Measurements from ENCODE around the gene DHX16.
A peak's percentile ranks its signal among the peaks of the same experiment; 100 is the strongest.
"Not testable (repeated sequence)": the region's sequence is repeated elsewhere in the genome, so short reads cannot be mapped to it uniquely, and the experiment has no call there.

DHX16 gene

DNA sequence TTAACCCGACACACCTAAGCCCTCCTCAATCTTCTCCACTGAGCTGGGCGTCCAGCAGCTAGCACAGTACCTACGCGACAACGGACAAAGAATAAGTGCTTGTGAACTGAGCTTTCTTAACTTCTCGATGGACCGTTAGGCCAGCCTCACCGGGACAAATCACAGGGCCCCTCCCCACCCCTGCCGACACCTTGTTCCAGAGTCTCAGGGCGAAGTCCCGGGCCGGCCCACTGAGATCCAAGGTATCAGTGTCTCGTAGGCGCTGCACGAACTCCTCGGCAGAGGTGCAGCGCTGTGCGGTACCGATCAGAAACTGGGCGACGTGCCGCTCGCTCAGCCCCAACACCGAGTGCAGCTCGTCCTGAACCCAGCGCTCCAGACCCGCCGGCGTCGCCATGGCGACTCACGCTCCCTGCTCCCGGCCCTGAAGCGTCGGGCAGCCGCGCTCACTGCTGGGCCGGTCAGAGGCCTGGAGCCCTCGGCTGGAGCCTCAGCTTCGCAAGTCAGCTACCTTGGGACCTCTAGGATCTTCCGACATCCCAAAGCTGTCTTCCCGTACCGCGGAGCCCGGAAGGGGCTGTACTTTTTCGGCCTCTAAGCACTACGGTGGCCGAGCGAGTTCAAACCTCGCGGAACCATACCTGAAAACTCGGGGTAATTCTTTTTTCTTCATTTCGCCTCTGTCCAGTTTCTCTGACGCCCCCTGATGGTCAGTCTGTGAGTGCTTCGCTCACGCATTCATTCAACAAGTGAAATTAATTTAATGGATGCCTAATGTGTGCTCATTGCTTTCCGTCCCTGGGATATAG lies at the start of gene DHX16:
Gene DHX16 (minus strand): TSS at position 562 of the 809 bp plus-strand sequence. CDS start 165 bp downstream, at position 397.
- DNase-seq (ENCODE audit: low spot score) = peak; percentile 98

DNA sequence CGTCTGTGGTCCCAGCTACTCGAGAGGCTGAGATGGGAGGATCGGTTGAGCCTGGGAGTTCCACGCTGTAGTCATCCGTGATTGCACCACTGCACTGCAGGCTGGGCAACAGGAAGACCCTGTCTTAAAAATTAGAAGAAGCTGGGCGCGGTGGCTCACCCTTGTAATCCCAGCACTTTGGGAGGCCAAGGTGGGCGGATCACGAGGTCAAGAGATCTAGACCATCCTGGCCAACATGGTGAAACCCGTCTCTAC lies 49.1 kb upstream of the DHX16 start:
- not testable (repeated sequence) for DNase-seq (ENCODE audit: low spot score)

DNA sequence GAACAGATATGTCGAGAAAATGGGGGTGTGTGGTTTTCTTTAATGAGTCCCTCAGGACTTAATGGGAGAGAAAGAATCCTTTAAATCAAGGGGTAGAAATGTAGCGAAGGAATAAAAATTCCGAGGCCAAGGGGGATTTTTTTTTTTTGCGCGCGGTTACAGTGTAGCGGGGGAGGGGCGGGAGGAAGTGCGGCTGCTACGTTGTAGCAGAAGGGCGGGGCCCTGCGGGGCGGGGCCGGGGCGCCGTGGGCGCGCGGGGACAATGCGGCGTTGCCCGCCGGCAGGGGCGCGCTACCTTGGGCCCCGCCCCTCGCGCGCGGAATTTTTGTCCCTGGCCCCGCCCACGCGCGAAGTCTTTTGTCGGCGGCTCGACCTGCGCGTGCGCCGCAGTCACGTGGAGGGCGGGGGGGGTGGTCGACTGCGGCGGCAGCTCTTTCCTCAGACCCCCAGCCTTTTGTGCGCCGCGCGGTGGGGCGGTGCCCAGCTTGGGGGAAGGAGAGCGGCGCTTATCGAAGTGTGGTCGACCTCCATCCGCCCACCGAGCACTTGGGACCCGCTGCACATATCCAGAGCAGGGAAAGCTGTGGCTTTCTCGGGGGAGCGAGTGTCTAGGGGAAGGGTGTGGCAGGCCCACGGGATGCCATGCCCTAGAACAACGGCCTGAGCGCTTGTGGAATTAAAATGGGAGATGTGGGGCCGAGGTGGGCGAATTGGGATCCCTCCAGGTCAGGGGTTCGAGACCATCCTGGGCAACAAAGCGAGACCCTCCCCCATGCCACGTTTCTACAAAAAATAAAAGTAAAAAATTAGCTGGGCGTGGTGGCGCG lies 48.6 kb upstream of the DHX16 start:
- DNase-seq (ENCODE audit: low spot score) = peak; percentile 87

DNA sequence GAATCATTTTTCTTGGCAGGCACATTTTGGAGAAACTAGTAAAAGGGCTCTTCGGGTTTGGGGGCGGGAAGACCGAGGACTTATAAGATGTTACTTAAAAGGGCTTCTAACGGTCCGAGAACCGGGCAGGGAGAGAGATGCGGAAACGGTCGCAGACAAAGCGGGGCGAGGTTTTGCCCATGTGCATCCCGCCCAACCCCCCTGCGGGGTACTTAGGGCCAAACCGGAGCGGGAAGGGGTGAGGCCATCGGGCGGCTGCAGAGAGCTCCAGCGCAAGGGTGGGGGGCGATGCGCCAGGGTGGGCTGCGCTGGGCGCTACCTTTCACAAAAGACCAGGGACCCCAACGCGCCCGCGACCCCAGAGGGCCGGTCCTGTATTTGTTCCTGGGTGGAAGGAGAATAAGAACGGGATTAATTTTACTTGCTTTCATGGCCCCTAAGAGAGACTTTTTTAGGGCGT lies 48.0 kb upstream of the DHX16 start:
- no peak for DNase-seq (ENCODE audit: low spot score)

DNA sequence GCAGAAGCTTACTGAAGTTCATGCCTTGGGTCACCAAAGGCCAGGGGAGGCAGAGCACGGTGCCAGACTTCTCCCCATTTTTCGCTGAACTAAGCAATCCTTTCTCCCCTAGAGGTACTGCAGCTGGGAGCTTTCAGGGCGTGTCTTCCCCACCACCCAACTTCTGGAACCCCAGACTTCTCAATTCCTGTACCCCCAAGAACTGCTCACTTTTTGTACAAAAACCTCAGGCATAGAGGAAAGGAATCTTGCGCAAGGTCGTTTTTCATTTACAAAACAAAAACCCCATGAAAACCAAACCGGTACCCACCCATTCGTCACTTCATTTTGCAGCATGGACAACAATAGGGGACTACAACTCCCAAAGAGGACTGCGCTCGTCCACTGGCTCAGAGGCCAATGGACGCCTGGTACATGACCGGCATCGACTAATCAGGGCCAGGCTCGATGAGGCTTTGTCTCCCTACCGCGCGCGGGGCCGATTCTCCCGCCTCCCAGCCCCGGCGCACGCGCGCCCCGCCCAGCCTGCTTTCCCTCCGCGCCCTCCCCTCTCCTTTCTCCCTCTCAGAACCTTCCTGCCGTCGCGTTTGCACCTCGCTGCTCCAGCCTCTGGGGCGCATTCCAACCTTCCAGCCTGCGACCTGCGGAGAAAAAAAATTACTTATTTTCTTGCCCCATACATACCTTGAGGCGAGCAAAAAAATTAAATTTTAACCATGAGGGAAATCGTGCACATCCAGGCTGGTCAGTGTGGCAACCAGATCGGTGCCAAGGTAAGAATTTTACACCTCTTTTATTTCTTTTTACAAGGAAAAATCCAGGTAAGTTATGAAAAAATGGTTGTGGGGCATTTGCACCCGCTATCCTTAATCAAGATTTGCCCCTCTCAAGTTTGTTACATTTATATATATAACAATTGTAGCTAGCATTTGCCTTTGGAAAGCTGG lies 47.3 kb upstream of the DHX16 start, which contains the start of gene TUBB:
Gene TUBB (plus strand): TSS at position 562 of the 947 bp plus-strand sequence. CDS start 155 bp downstream, at position 717.
- DNase-seq (ENCODE audit: low spot score) = peak; percentile 97

DNA sequence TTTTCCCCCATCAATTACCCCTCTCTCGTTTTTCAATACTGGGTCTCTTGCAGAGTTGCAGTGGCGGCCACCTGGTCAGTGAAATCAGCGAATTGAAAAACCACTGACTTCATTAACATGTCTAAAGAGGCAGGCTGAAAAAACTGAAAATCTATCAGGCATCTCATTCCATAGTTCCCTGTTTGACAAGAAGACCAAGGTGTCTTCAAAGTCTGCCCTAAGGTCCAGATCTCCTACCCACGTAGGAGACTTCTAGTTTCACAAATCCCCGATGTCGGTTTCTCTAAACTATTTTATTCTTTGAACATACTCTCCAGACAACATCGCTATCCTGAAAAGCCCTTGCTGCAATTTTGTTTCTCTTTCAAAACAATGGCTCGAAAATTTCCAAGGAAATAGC lies 46.5 kb upstream of the DHX16 start:
- peak; percentile 54 for DNase-seq (ENCODE audit: low spot score)

DNA sequence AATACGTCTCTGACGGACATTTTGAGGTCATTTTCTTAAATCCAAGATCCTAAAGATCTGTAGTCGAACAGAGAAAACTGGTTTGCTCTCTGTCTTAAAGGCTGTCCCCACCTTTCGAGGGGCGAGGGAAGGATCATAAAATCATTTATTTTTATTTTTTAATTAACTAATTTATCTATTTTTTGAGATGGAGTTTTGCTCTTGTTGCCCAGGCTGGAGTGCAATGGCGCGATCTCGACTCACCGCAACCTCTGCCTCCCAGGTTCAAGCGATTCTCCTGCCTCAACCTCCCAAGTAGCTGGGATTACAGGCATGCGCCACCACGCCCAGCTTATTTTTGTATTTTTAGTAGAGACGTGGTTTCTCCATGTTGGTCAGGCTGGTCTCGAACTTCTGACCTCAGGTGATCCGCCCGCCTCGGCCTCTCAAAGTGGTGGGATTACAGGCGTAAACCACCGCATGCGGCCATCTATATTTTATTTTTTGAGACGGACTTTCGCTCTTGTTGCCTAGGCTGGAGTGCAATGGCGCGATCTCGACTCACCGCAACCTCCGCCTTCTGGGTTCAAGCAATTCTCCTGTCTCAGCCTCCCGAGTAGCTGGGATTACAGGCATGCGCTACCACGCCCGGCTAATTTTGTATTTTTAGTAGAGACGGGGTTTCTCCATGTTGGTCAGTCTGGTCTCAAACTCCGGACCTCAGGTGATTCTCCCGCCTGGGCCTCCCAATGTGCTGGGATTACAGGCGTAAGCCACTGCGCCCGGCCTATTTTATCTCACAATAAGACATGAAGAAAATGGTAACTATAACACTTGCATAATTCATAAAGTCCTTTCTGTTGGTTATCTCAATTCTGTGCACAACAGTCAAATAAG lies 45.3 kb upstream of the DHX16 start:
- not testable (repeated sequence) for DNase-seq (ENCODE audit: low spot score)

DNA sequence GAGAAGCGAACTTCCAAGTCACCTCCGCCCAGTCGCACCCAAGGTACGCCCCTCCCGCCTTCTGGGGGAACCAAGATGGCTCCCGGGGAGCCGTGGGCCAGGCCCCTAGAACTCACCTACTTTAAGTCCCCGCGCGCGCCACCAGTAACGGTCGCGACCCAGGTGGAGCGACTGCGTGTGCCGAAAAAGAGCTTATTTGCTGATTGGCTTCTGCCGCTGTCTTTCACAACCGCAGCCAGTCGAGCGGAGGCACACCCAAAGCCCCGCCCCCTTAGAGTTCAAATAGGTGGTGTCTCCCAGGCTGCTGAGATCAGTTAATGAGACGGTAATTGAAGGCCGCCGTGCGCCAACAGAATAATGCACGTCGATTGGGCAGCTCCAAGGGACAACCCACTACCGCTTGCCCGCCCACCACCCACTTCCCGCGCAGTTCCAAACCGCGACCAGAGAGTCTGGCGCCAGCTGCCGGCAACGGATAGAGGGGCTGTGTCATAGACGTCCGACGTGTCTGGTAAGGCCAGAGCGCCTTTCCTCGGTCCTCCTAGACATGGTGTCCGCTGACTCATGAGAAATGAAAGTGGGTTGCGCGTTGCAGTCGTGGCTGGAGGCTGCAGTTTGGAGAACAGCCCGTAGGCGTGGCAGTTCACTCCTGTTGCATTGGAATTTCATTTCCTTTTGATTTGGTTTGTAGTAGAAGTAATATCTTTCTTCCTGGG lies 44.5 kb upstream of the DHX16 start, which contains the start of gene MDC1:
Gene MDC1 (minus strand): TSS at position 153 of the 716 bp plus-strand sequence. CDS start 2,106 bp downstream, outside the sequence.
- DNase-seq (ENCODE audit: low spot score) = peak; percentile 100

DNA sequence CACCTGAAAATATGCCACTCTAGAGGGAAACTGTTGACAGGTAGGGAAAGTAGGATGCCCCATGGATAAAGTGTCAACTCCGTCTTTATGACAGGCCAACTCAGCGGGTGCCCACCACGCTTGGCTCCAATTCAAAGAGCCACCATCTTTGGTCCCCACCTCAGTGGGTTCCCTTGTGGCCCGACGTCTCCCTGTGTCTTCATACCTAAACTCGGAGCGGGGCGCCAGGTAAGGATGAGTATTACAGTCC lies 44.0 kb upstream of the DHX16 start:
- no peak for DNase-seq (ENCODE audit: low spot score)

DNA sequence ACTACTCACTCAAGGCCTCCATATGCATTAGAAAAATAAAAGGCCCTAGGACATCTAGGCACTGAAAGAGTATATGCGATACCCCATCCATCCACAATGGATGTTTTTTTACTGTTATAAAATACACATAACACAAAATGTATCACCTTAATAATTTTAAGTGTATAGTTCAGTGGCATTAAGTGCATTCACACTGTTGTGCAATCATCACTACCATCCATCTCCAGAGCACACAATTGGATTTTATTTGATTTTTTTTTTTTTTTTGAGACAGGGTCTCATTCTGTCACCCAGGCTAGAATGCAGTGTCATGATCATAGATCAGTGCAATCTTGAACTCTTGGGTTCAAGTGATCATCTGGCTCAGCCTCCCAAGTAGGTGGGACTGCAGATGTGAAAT lies 41.5 kb upstream of the DHX16 start:
- no peak for DNase-seq (ENCODE audit: low spot score)

DNA sequence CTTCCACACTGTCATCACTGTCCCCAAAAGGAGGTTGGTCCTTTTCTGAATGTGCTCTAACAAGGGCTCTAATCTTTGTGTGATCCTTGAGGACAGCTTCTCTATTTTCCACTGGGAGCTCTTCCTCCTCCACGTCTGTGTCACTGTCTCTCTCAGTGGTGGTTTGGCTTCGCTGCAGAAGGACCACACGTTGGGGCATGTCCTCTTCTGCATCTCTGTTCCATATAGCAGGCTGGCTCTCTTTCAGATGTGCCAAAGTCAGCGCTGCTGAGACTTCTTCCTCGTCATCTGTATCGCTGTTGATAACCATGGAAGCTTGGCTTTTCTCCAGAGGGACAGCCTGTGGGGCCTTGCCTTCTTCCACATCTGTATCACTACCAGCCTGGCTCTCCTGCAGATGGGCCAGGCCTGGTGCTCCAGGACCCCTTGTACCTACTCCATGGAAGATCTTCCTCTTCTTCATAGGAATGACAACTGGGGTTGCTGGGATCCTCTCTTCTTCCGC lies 39.7 kb upstream of the DHX16 start:
- DNase-seq (ENCODE audit: low spot score) = no peak

DNA sequence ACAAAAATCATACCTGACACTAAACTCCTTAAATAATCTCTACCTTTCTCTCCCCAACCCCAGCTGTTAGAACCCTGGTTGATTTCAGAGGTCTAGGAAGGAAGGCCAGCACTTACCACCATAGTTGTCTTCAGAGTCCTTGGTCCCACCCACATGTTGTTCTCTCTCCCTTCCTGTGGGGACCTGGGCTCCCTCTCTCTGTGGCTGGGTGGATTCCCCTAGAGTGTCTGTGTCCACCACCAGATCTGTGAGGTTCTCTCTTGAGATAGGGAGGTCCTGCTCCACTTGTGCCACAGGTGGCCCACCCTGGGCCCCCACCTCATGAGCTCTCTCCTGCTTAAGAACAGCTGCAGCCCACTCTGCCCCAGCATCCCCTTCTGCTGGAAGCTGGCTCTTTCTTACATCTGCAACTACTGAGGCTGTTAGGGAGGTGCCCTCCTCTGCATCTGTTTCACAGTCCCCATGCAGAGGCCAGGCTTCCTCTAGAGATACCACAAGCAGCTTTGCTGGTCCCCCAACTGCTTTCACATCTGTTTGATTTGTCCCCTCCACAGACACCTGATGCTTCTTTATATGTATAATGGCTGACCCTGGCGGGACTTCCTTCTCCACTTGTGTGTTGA lies 39.1 kb upstream of the DHX16 start:
- no peak for DNase-seq (ENCODE audit: low spot score)

DNA sequence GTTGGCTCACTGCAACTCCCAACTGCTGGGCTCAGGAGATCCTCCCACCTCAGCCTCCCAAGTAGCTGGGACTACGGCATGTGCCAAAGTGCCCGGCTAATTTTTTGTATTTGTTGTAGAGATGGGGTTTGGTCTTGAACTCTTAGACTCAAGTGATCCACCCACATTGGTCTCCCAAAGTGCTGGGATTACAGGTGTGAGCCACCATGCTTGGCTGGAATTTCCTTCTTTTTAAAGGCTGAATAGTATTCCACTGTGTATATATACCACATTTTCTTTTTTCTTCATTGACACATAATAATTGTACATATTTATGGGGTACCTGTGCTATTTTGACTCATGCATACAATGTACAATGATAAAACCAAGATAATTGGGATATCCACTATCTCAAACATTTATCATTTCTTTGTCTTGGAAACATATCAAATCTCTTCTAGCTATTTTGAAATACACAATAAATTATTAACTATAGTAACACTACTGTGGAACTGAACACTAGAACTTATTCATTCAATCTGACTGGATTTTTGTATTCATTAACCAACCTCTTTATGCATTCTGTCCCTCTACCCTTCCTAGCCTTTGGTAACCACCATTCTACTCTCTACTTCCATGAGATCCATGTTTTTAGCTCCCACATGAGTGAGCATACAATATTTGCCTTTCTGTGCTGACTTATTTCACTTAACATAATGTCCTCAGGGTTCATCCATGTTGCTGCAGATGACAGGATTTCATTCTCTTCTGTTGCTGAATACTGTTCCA lies 36.5 kb upstream of the DHX16 start:
- no peak for DNase-seq (ENCODE audit: low spot score)

DNA sequence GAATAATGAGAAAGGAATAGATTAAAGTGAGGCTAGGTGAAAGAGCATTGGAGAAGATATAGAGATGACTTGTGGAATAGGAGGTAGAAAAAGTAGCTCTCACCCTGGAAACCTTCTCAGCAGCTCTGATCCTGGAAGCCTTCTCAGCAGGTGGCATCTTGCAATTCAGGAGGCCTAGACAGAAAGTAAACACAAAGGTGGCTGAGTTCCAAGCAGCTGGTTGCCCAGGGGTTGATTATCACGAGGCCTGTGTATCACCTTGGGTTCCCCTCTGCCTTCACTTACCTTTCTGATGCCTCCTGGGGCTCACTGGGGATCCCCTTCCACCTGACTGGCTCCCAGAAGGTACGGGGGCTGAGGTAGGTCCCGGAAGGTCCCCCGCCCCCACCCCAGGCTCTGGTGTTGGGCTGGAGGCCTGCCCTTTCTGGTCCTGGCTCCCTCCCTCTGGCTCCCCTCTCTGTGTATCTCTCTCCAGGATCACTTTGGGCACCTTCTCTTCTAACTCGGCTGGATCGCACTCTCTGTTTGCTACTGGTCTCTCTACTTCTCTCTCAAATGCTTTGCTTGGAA lies 34.6 kb upstream of the DHX16 start:
- no peak for DNase-seq (ENCODE audit: low spot score)

DNA sequence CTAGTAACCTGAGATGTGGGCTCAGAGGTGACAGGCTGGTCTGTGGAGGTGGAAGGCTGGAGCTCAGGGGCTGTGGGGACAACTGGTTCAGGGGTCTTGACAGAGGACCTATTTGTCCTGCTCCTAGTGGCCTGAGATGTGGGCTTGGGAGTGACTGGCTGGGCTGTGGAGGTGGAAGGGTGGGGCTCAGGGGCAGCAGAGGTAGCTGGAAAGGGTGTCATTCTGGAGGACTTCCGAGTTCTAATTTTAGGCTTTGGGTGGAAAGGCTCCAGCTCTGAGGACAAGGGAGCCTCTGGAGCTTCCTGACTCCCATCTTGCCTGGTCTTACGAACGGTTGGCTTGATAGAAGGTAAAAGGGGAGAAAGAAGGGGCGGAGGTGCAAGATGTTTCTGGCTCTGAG lies 32.8 kb upstream of the DHX16 start:
- DNase-seq (ENCODE audit: low spot score) = no peak

DNA sequence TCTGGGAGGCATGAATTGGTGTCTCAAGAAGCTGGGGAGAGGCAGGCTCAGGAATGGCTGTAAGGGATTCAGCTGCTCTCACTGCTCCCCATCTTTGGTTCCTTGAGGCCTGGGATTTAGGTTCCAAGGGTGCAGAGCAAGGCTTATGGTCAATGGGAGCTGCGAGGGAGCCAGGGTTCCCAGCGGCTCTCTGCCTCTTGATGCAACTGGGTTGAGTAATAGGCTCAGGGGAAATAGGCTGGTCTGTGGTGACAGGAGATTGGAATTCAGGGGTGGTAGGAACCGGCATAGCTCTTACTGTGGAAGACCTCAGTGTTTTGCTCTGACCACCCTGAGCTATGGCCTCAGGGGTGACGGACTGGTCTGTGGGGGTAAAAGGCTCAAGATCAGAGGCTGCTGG lies 31.0 kb upstream of the DHX16 start:
- no peak for DNase-seq (ENCODE audit: low spot score)

DNA sequence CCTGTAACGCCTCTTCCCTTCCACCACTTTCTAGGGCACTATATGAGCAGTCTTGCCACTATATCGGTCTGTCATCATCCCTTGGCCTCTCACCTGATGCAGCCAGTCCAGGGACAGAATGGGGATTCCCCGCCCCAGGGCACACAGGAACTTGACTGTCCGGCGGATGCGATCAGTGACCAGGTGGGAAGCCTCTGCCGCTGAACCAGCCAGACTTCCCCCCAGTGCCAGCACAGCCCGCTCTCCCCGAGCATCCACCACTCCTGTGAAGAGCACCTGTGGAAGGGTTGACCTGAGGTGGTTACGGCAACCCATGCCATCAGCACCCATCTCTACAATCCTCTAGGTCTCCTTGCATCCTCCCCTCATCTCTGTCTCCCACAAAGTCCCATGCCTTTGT lies 30.2 kb upstream of the DHX16 start:
- no peak for DNase-seq (ENCODE audit: low spot score)

DNA sequence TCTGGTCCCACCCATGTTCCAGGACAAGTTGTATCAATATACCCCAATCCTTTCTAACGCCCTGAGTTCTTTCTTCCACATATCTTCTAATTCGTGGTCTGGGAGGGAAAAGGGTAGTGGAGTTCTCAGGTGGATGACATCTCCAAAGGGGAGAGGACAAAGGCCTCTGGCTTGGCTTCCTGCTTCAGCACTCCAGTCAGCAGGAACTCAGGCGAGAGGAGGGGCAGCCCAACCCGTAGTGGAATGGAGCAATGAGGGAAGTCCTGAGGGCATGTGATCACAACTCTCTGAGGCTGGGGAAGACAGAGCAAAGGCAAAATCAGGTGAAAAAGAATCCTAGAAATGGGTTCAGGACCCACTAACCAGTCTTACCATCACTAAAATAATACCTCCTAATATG lies 27.5 kb upstream of the DHX16 start:
- no peak for DNase-seq (ENCODE audit: low spot score)

DNA sequence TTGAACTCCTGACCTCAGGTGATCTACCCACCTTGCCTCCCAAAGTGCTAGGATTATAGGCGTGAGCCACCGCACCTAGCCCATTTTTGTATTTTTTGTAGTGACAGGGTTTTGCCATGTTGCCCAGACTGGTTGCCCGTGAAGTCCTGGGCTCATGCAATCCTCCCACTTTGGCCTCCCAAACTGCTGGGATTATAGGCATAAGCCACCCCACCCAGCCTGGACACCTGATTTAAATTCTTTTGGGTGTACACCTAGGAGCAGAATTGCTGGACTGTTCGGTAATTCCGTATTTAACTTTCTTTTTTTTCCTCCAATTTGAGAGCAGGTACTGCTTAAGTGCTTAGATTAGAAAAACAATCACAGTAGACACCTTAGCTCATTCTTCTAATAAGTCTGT lies 23.6 kb upstream of the DHX16 start:
- no peak for DNase-seq (ENCODE audit: low spot score)
